CD4-positive, alpha-beta T cell treated with Interleukin-12 subunit alpha and Interleukin-12 subunit beta, for 1 hour (primary cell): Measurements from ENCODE around the gene NAAA.
"Not testable (repeated sequence)": the region's sequence is repeated elsewhere in the genome, so short reads cannot be mapped to it uniquely, and the experiment has no call there.

ENCODE experiments used
- DNase-seq: peaks from one replicate; pipeline ENCODE4 v3.0.0-alpha.2; 2020

The NAAA gene

GRCh38 chr4:75916091-75916661, 24.6 kb downstream of the NAAA start:
- peak; percentile 49 for DNase-seq

- no peak for DNase-seq
Measured at GRCh38 chr4:75912968-75913367, 27.8 kb downstream of the NAAA start.

DNA sequence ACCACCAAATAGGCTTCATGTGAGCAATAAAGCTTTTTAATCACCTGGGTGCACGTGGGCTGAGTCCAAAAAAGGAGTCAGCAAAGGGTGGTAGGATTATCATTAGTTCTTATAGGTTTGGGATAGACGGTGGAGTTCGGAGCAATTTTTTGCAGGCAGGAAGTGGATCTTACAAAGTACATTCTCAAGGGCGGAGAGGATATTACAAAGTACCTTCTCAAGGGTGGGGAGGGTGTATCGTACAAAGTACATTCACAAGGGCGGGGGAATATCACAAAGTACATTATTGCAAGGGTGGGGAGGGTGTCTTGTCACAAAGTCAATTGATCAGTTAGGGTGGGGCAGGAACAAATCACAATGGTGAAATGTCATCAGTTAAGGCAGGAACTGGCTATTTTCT, 30.0 kb downstream of the NAAA start:
- not testable (repeated sequence) for DNase-seq

- no peak for DNase-seq
Measured at GRCh38 chr4:75909405-75909804, 31.4 kb downstream of the NAAA start.

DNA sequence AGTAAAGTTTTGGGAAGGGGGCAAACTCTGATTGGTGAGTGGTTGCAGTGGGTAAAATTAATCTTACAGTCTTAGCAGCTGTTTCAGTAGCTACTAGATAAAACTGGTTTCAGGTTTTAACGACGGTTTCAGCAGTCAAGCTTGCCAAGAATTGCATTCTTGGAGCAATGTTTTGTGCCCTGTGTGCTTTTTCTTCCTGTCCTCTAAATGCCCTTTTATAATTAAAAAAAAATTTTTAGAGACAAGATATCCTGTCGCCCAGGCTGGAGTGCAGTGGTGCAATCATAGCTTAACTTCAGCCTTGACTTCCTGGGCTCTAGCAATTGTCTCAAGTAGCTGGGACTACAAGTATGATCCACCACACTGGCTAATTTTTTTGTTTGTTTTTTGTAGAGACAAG, 32.3 kb downstream of the NAAA start:
- no peak for DNase-seq

DNA sequence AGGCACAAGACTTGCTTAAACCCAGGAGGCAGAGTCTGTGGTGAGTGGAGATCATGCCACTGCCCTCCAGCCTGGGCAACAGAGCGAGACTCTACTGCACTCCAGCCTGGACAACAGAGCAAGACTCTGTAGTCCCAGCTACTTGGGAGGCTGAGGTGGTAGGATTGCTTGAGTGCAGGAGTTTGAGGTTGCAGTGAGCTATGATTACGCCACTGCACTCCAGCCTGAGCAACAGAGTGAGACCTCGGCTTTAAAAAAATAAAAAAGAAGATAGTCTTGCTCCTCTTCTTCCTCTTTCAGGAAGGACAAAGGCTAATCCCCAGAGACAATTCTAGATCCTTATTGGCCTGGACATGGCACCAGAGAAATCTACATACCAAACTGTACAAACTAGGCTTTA, 32.8 kb downstream of the NAAA start:
- DNase-seq, result no peak

- no peak for DNase-seq
Measured at GRCh38 chr4:75904076-75904475, 36.7 kb downstream of the NAAA start.

- no peak for DNase-seq
Measured at GRCh38 chr4:75902352-75902751, 38.5 kb downstream of the NAAA start, which contains the start of gene PPEF2. TSS of gene PPEF2 (minus strand) at chr4:75902452. CDS start at chr4:75896325, 6,127 bp downstream.

GRCh38 chr4:75898536-75898935, 42.3 kb downstream of the NAAA start:
- no peak for DNase-seq

GRCh38 chr4:75895744-75896314, 45.0 kb downstream of the NAAA start:
- DNase-seq, result peak; percentile 41

DNA sequence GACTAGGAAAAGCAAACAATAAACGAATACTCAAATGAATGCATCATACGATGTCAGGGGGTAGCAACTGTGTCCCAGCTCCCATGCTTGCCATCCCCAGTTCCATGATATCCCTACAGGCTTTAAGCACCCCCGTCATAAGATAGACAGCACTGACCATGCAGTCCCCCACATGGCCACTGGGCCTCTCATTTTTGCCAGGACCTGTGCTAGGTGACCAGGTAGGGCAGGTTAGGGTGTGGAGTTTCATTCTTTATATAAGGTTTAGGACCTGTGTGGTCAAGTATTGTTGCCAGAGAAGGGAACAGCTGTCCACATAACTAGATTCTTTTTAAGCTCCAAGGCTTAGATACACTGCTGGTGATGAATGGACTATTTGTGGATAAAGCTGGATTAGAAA, 48.3 kb downstream of the NAAA start:
- DNase-seq, result no peak

DNA sequence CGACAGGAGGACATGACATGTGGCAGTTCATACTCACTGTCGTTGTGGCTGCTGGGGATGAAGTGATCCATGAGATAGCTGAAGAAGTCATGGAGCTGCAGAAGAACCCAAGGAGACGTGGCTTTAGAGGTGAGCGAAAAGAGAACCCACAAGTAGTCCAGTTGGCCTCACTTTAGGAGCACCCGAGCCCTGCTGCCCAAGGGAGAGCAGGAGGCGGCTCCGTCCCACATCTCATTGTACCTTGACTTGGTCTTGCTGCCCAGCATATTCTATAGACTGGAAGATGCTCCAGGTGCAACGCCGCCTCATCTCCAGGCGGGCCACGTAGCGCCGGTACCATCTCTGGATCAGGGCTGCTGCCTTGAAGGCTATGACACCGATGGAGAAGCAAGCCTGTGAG, 49.2 kb downstream of the NAAA start:
- DNase-seq, result no peak

DNA sequence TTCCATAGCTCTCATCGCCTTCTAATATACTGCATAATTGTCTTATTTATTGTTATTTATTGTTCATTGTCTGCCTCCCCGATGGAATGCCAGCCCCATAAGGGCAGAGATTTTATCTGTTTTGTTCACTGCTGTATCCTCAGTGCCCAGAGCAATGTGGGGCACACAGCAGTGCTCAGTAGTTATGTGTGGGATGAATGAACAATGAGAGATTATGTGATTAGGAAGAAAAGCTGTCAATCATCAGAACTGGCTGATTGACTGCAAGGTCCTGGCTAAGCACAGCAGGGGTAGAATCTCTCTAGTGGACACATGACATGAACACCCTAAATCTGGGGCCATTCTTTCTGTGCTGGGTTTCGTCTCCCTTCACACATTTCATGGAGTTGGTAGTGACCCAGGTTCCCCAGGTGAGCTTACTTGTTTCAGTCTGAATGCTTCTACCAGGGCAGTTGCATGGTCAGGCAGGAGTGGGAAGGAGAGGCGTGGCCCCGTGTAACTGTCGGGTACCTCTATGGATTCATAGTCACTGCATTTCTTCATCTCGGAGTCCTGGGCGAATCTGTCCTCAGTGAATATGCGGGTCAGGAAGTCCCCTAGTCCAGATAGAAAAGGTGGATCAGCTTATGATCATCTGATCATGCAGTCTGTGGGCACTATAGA, 51.1 kb downstream of the NAAA start:
- no peak for DNase-seq

DNA sequence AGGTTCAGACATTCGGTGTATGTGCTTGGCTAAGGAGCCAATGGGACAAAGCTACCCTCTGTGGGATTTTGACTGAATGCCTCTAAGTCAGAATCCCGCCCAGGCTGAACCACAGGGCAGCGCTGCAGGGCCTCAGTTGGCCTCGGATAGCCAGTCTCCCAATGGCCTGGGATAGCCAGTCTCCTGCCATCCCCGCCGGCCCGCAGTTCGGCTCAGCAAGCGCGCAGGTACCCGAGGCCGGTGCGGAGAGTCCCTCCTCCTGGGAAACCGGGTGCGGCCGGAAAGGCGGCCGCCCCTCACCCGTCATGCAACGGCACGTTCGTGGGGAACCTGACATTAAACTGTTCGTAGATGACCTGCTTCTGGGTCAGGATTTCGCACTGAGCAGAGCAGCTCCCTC, 54.7 kb downstream of the NAAA start:
- no peak for DNase-seq

GRCh38 chr4:75881476-75881875, 59.3 kb downstream of the NAAA start:
- no peak for DNase-seq

- no peak for DNase-seq
Measured at GRCh38 chr4:75880278-75880677, 60.5 kb downstream of the NAAA start.

- no peak for DNase-seq
Measured at GRCh38 chr4:75878246-75878756, 62.5 kb downstream of the NAAA start.

DNA sequence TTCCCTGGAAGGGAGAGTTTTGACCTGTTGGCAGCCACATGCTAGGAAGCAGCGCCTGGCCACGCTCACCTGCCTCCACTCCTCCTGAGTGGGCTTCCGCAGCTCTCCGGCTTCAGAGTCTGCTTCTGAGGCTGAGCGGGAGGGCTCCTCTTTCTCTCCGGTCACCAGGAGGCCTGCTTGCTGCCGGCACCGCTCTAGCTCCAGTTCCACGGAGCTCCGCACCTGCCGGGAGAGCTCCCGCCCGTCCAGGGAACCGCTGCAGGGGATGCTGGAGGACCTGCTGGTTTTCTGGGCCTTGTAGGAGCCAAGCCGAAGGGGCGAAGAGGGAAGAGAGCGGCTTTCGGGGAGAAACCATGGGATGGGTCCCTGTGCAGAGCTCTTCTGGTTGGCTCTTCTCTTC, 64.6 kb downstream of the NAAA start:
- DNase-seq, result no peak

DNA sequence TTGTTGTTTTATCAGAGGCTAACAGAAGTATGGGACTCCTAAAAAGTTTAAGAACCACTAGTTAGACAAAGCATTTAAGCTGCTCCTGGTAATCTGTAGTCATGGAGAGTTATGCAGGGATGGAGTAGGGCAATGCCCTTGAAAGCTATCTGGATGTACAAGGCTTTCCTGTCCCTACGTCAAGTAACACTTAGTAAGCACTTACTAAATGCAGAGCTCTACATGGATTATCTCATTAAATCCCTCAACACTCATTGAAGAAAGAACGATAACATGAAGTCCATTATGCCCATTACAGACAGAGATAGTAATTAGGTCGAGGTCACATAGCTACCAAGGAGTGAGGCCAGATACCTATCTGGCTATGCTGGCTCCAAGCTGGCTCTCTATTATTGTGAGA, 71.7 kb downstream of the NAAA start:
- no peak for DNase-seq

- no peak for DNase-seq
Measured at GRCh38 chr4:75867130-75867529, 73.7 kb downstream of the NAAA start.
